Trophoblast cell (in vitro differentiated cells and primary cell): ENCODE results near the gene KCNIP4.

ENCODE experiments used
- DNase-seq, 2 donors: peaks; one replicate each; pipeline ENCODE4 v3.0.0-alpha.2; 2016
- H2AFZ ChIP-seq: 2 replicates; pipeline ENCODE4 v1.6.1; 2013; ENCODE audit warnings: low read length, moderate library complexity, mild to moderate bottlenecking; ENCODE audit not compliant: insufficient read depth, poor library complexity
- H2AK5ac ChIP-seq: 2 replicates; pipeline ENCODE4 v1.6.1; 2013; ENCODE audit warnings: mild to moderate bottlenecking, low read length
- H2BK120ac ChIP-seq: 2 replicates; pipeline ENCODE4 v1.6.1; 2013; ENCODE audit warnings: low read length, mild to moderate bottlenecking, moderate library complexity; ENCODE audit not compliant: insufficient read depth, poor library complexity
- H2BK12ac ChIP-seq: 2 replicates; pipeline ENCODE4 v1.6.1; 2013; ENCODE audit warnings: mild to moderate bottlenecking, low read length, moderate library complexity
- H2BK5ac ChIP-seq: 2 replicates; pipeline ENCODE4 v1.6.1; 2013; ENCODE audit warnings: low read length, low read depth, moderate library complexity, mild to moderate bottlenecking; ENCODE audit not compliant: poor library complexity
- H3K14ac ChIP-seq: 2 replicates; pipeline ENCODE4 v1.6.1; 2013; ENCODE audit warnings: mild to moderate bottlenecking, low read length
- H3K18ac ChIP-seq: 2 replicates; pipeline ENCODE4 v1.6.1; 2013; ENCODE audit warnings: mild to moderate bottlenecking, low read length
- H3K23ac ChIP-seq: 2 replicates; pipeline ENCODE4 v1.6.1; 2013; ENCODE audit warnings: low read length
- H3K27ac ChIP-seq: 2 replicates; pipeline ENCODE4 v1.5.1; 2013; ENCODE audit warnings: low read depth, mild to moderate bottlenecking, inconsistent platforms, low read length, moderate library complexity
- H3K27me3 ChIP-seq: 2 replicates; pipeline ENCODE4 v1.6.1; 2013; ENCODE audit warnings: inconsistent platforms, mild to moderate bottlenecking, low read length, moderate library complexity; ENCODE audit not compliant: insufficient read depth
- H3K36me3 ChIP-seq, 2 experiments: 1 replicate in 1 of 2; 2 replicates in 1 of 2; pipeline ENCODE4 v1.6.1; 2013; ENCODE audit warnings: low read length in 2 of 2, mild to moderate bottlenecking in 2 of 2, moderate library complexity in 1 of 2; ENCODE audit not compliant: insufficient read depth in 2 of 2, control insufficient read depth in 1 of 2
- H3K4ac ChIP-seq: 2 replicates; pipeline ENCODE4 v1.6.1; 2013; ENCODE audit warnings: low read depth, mild to moderate bottlenecking, low read length, moderate library complexity
- H3K4me1 ChIP-seq, 2 experiments: 1 replicate in 1 of 2; 2 replicates in 1 of 2; pipeline ENCODE4 v1.6.1; 2013; ENCODE audit warnings: low read length in 2 of 2, mild to moderate bottlenecking in 2 of 2, moderate library complexity in 1 of 2; ENCODE audit not compliant: insufficient read depth in 2 of 2, control insufficient read depth in 1 of 2
- H3K4me2 ChIP-seq: 2 replicates; pipeline ENCODE4 v1.6.1; 2013; ENCODE audit warnings: inconsistent platforms, mild to moderate bottlenecking, low read length, moderate library complexity
- H3K4me3 ChIP-seq: 2 replicates; pipeline ENCODE4 v1.5.1; 2013; ENCODE audit warnings: mild to moderate bottlenecking, low read depth, low read length, inconsistent platforms
- H3K79me1 ChIP-seq: one replicate; pipeline ENCODE4 v1.6.1; 2013; ENCODE audit warnings: low read length
- H3K79me2 ChIP-seq: 2 replicates; pipeline ENCODE4 v1.6.1; 2013; ENCODE audit warnings: low read length, mild to moderate bottlenecking; ENCODE audit not compliant: control insufficient read depth, insufficient read depth, poor library complexity
- H3K9ac ChIP-seq: 2 replicates; pipeline ENCODE4 v1.6.1; 2013; ENCODE audit warnings: mild to moderate bottlenecking, low read length
- H3K9me3 ChIP-seq: 2 replicates; pipeline ENCODE4 v1.6.1; 2013; ENCODE audit warnings: low read depth, mild to moderate bottlenecking, control low read depth, inconsistent platforms, low read length; ENCODE audit not compliant: insufficient read depth
- H4K12ac ChIP-seq: 2 replicates; pipeline ENCODE4 v1.6.1; 2013; ENCODE audit warnings: low read depth, mild to moderate bottlenecking, low read length, moderate library complexity
- H4K8ac ChIP-seq: 2 replicates; pipeline ENCODE4 v1.6.1; 2013; ENCODE audit warnings: low read depth, mild to moderate bottlenecking, low read length, moderate library complexity
- H4K91ac ChIP-seq: one replicate; pipeline ENCODE4 v1.6.1; 2013; ENCODE audit warnings: low read depth, mild to moderate bottlenecking, low read length, moderate library complexity
- whole genome bisulfite sequencing: extraction: QIAGEN DNeasy Blood & Tissue Kit; methylation state at CpG from one replicate; pipeline ENCODE4 v1.1.7; 2013; ENCODE audit warnings: missing lambda C conversion rate; ENCODE audit not compliant: insufficient read length, insufficient coverage; ENCODE audit errors: extremely low coverage; 5-methylcytosine and 5-hydroxymethylcytosine counted together

Gene KCNIP4

DNA sequence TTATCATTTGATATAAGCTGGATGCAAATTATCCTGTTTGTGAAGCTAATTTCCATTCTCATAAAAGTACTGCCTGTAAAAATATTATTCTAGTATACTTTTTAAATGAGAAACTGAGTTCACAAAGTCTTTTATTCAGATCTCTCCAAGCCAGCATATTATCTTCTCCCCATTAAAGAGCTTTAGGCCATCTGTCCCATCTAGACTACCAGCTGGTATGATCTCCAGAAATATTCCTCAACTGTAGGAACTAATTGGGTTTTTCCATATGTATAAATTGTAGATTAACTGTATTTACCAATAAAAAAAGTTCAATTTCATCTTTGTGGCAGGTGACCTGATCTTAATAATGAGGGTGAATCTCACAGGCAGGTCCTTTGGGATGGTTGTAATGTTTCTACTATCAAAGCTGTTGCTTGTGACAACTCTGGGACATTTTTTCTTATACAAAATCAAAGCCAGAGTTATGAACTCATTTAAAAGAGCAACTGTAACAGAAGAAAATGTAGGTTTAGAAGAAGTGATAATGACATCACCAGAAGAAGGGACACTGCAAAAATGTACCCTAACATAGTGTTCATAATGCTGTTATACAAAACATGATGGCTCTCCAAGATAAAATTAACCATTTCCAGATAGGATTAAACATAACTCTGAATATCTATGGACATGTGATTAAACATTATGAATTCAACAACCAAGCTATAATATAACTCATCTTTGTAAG is 132.8 kb downstream of the KCNIP4 start:
- Histone ChIP-seq H2AK5ac (no peak overlapping the region), H3K4me2 (no peak overlapping the region), H3K79me2 (no peaks in the 10 kb centered on the region), H3K27ac (no peak overlapping the region), H2BK120ac (no peak overlapping the region), H3K9ac (no peak overlapping the region), H3K14ac (no peak overlapping the region), H3K4ac (no peak overlapping the region), H3K79me1 (no peaks in the 10 kb centered on the region), H3K4me1 (no peaks in the 10 kb centered on the region), H4K12ac (no peak overlapping the region), H4K8ac (no peak overlapping the region), H2BK5ac (no peak overlapping the region), H3K23ac (no peak overlapping the region), H4K91ac (no peak overlapping the region), H3K18ac (no peak overlapping the region), H3K4me3 (no peak overlapping the region), H3K36me3 (no peaks in the 10 kb centered on the region), H3K27me3 (no peaks in the 10 kb centered on the region), H3K9me3 (peaks cover 2% of the 10 kb centered on the region), H2AFZ (no peak overlapping the region), H2BK12ac (no peak overlapping the region)
- DNase-seq, result no peak

DNA sequence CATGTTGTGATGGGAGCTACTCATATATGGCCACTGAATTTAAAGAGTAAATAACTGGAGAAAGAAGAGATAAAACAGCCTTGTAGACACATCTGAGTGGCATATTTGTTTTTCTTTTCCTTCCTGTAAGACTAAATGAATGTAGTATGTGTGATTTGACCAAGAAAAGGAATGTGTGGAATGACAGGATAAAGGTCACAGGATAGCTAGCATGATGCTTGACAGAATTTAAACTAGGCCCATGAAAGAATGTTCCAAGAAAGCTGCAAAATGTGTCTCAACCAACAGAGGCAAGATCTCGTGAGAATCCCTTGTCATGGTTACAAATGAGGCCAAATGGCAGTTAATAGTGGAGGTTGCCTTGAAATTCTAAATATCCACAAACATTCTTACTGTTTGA is 137.0 kb downstream of the KCNIP4 start:
- Histone ChIP-seq H3K27ac (peak overlapping the region; percentile 34), H3K79me1 (no peaks in the 10 kb centered on the region), H3K14ac (no peak overlapping the region), H3K4me3 (no peak overlapping the region), H4K12ac (no peak overlapping the region), H4K91ac (no peak overlapping the region), H3K18ac (no peak overlapping the region), H2BK5ac (no peak overlapping the region), H3K4me1 (no peaks in the 10 kb centered on the region), H2AK5ac (no peak overlapping the region), H3K9me3 (no peaks in the 10 kb centered on the region), H3K23ac (no peak overlapping the region), H3K4me2 (no peak overlapping the region), H4K8ac (no peak overlapping the region), H3K9ac (no peak overlapping the region), H3K79me2 (no peaks in the 10 kb centered on the region), H2AFZ (no peak overlapping the region), H2BK12ac (no peak overlapping the region), H3K4ac (no peak overlapping the region), H2BK120ac (no peak overlapping the region), H3K27me3 (no peaks in the 10 kb centered on the region), H3K36me3 (no peaks in the 10 kb centered on the region)
- WGBS, result no CpG with 5 or more reads among the region's 1 CpG
- no peak for DNase-seq

GRCh38 chr4:21806991-21807390 is 141.6 kb downstream of the KCNIP4 start:
- H3K9me3 ChIP-seq, result no peaks in the 10 kb centered on the region
- no peak overlapping the region for H3K4me2 ChIP-seq
- H3K79me2 ChIP-seq, result no peaks in the 10 kb centered on the region
- H2BK5ac ChIP-seq, result no peak overlapping the region
- H3K23ac ChIP-seq, result no peak overlapping the region
- no peak overlapping the region for H4K12ac ChIP-seq
- no peak overlapping the region for H4K91ac ChIP-seq
- H2AFZ ChIP-seq, result no peak overlapping the region
- WGBS, result no CpG with 5 or more reads among the region's 3 CpGs
- no peak overlapping the region for H3K27ac ChIP-seq
- H4K8ac ChIP-seq, result no peak overlapping the region
- no peak overlapping the region for H2BK12ac ChIP-seq
- H3K27me3 ChIP-seq, result no peaks in the 10 kb centered on the region
- no peak overlapping the region for H2AK5ac ChIP-seq
- no peak overlapping the region for H2BK120ac ChIP-seq
- no peak for DNase-seq
- no peak overlapping the region for H3K4me3 ChIP-seq
- no peak overlapping the region for H3K14ac ChIP-seq
- H3K18ac ChIP-seq, result no peak overlapping the region
- no peaks in the 10 kb centered on the region for H3K79me1 ChIP-seq
- no peak overlapping the region for H3K4ac ChIP-seq
- H3K9ac ChIP-seq, result no peak overlapping the region
- no peaks in the 10 kb centered on the region for H3K4me1 ChIP-seq
- no peaks in the 10 kb centered on the region for H3K36me3 ChIP-seq

DNA sequence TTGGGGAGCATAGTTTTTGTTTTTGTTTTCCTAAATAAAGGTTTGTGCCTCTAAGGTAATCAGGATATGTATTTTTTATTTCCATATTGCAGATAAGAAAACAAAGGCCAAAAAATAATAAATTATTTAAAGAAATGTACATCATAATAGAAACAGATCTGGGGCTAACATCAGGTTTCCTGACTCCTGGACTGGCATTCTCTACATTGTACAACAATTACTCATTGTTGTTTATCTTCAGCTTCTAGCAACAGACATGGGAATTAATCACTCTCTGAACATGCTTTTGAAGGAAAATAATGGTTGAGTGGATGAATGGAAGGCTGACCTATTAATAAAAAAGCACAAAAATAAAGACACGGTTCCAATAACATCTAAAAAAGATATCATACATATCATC is 146.2 kb downstream of the KCNIP4 start:
- peak overlapping the region; percentile 14 for H3K27ac ChIP-seq
- H3K14ac ChIP-seq, result no peak overlapping the region
- WGBS, result no CpG with 5 or more reads among the region's 1 CpG
- H2BK120ac ChIP-seq, result no peak overlapping the region
- H3K4me1 ChIP-seq, result no peaks in the 10 kb centered on the region
- H4K91ac ChIP-seq, result no peak overlapping the region
- no peak overlapping the region for H3K4me3 ChIP-seq
- H2AFZ ChIP-seq, result no peak overlapping the region
- H2AK5ac ChIP-seq, result no peak overlapping the region
- H3K4me2 ChIP-seq, result no peak overlapping the region
- H3K9me3 ChIP-seq, result no peaks in the 10 kb centered on the region
- no peaks in the 10 kb centered on the region for H3K27me3 ChIP-seq
- H3K4ac ChIP-seq, result no peak overlapping the region
- H4K12ac ChIP-seq, result no peak overlapping the region
- no peak overlapping the region for H3K9ac ChIP-seq
- DNase-seq, result peak in 1 of 2 donors; percentile 47
- H3K79me1 ChIP-seq, result no peaks in the 10 kb centered on the region
- H3K23ac ChIP-seq, result no peak overlapping the region
- H2BK5ac ChIP-seq, result no peak overlapping the region
- no peaks in the 10 kb centered on the region for H3K79me2 ChIP-seq
- H3K18ac ChIP-seq, result no peak overlapping the region
- H3K36me3 ChIP-seq, result no peaks in the 10 kb centered on the region
- H2BK12ac ChIP-seq, result no peak overlapping the region
- no peak overlapping the region for H4K8ac ChIP-seq
